Thyroid gland (tissue), 4 donors: ENCODE measurements around the gene GATA3.

Experiments
- POLR2A ChIP-seq, 2 donors: fragments of 450-650 bp; IDR thresholded peaks; one replicate each; pipeline ENCODE4 v1.6.1; 2017; ENCODE audit warnings: antibody characterized with exemption in 2 of 2, mild to moderate bottlenecking in 2 of 2, moderate library complexity in 1 of 2
- TF ChIP-seq, protein P1 (sequence below), 6 experiments: fragments of 200-600 bp in 3 of 6; fragments of 450-650 bp in 3 of 6; sonication (generic) in 3 of 6; IDR thresholded peaks; one replicate each; pipeline ENCODE4 v1.5.1; 2016 to 2019; ENCODE audit warnings: antibody characterized with exemption in 6 of 6, mild to moderate bottlenecking in 2 of 6, inconsistent platforms in 1 of 6, moderate library complexity in 1 of 6

- TF ChIP-seq, protein P1, sequence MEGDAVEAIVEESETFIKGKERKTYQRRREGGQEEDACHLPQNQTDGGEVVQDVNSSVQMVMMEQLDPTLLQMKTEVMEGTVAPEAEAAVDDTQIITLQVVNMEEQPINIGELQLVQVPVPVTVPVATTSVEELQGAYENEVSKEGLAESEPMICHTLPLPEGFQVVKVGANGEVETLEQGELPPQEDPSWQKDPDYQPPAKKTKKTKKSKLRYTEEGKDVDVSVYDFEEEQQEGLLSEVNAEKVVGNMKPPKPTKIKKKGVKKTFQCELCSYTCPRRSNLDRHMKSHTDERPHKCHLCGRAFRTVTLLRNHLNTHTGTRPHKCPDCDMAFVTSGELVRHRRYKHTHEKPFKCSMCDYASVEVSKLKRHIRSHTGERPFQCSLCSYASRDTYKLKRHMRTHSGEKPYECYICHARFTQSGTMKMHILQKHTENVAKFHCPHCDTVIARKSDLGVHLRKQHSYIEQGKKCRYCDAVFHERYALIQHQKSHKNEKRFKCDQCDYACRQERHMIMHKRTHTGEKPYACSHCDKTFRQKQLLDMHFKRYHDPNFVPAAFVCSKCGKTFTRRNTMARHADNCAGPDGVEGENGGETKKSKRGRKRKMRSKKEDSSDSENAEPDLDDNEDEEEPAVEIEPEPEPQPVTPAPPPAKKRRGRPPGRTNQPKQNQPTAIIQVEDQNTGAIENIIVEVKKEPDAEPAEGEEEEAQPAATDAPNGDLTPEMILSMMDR (IDR thresholded peaks at IDR 0.05), result no peak
- no peak for TF ChIP-seq POLR2A (IDR thresholded peaks at IDR 0.05)
Observed at GRCh38 chr10:8006274-8006999, 48.1 kb upstream of the GATA3 start.
